ENCODE results near the gene RELN. TPM values are rescaled to one million over a fixed set of nuclear protein-coding genes. Genes with fewer than 3 reads are reported as not detected.

RELN gene
- total RNA-seq, 1 experiment from 2014 or later: 0.02 TPM

GRCh38 chr7:103710247-103710646 lies 279.2 kb downstream of the RELN start:
- no peak overlapping the region for H4K91ac ChIP-seq (ENCODE audit: insufficient read length, low read depth, low read length)

More at GRCh38 chr7:103710247-103710646, 279.2 kb downstream of the RELN start:
- H3K27me3 ChIP-seq (ENCODE audit: insufficient read depth, low read length): no peaks in the 10 kb centered on the region
- TF ChIP-seq, protein P1, sequence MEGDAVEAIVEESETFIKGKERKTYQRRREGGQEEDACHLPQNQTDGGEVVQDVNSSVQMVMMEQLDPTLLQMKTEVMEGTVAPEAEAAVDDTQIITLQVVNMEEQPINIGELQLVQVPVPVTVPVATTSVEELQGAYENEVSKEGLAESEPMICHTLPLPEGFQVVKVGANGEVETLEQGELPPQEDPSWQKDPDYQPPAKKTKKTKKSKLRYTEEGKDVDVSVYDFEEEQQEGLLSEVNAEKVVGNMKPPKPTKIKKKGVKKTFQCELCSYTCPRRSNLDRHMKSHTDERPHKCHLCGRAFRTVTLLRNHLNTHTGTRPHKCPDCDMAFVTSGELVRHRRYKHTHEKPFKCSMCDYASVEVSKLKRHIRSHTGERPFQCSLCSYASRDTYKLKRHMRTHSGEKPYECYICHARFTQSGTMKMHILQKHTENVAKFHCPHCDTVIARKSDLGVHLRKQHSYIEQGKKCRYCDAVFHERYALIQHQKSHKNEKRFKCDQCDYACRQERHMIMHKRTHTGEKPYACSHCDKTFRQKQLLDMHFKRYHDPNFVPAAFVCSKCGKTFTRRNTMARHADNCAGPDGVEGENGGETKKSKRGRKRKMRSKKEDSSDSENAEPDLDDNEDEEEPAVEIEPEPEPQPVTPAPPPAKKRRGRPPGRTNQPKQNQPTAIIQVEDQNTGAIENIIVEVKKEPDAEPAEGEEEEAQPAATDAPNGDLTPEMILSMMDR (conservative IDR thresholded peaks at IDR 0.05): no peak
- no peaks in the 10 kb centered on the region for H3K79me2 ChIP-seq (ENCODE audit: insufficient read depth, low read length)
- H2BK5ac ChIP-seq (ENCODE audit: insufficient read length, low read length): no peak overlapping the region
- no peak overlapping the region for H3K4me2 ChIP-seq (ENCODE audit: insufficient read depth, insufficient read length, low read length)
- H3K4me1 Mint-ChIP-seq: no peaks in the 10 kb centered on the region
- H3K36me3 Mint-ChIP-seq (ENCODE audit: insufficient read depth in 1 of 3, low read depth in 3 of 3): no peaks in the 10 kb centered on the region
- H2AK5ac ChIP-seq (ENCODE audit: insufficient read length, low read length): no peak overlapping the region
- no peak overlapping the region for H2BK20ac ChIP-seq (ENCODE audit: low read depth, low read length, poor library complexity, severe bottlenecking)
- H2BK120ac ChIP-seq (ENCODE audit: low read depth, low read length, poor library complexity, severe bottlenecking): no peak overlapping the region
- no peak overlapping the region for H2AFZ ChIP-seq (ENCODE audit: low read length)
- no peaks in the 10 kb centered on the region for H3K9me3 Mint-ChIP-seq
- H3K23me2 ChIP-seq (ENCODE audit: insufficient read length, low read depth, low read length, poor library complexity, severe bottlenecking): no peaks in the 10 kb centered on the region
- no peak overlapping the region for H3T11ph ChIP-seq (ENCODE audit: low read length)
- H3K18ac ChIP-seq (ENCODE audit: insufficient read length, low read depth, low read length): no peak overlapping the region
- H3K9me3 ChIP-seq (ENCODE audit: control insufficient read depth, low read depth, low read length): no peaks in the 10 kb centered on the region
- no peaks in the 10 kb centered on the region for H3K79me1 ChIP-seq (ENCODE audit: insufficient read depth, low read depth, low read length, poor library complexity, severe bottlenecking)
- no peak overlapping the region for H2BK15ac ChIP-seq (ENCODE audit: low read depth, low read length)
- no peak overlapping the region for H4K5ac ChIP-seq (ENCODE audit: insufficient read length, low read depth, low read length)
- H3K27ac Mint-ChIP-seq: no peak overlapping the region
- H3K27me3 Mint-ChIP-seq (ENCODE audit: low read depth): peaks cover 1% of the 10 kb centered on the region; the same call in 1 of the 2 replicates
- no peak overlapping the region for H3K4ac ChIP-seq (ENCODE audit: low read depth, low read length)
- WGBS (ENCODE audit: extremely low coverage, insufficient read length, low lambda C conversion rate): no CpG with 5 or more reads among the region's 2 CpGs
- no peak overlapping the region for H3K56ac ChIP-seq (ENCODE audit: insufficient read length, low read depth, low read length)
- H3K23ac ChIP-seq (ENCODE audit: insufficient read length, low read depth, low read length): no peak overlapping the region
- H4K20me1 ChIP-seq (ENCODE audit: control insufficient read depth, insufficient read depth, insufficient read length): no peaks in the 10 kb centered on the region
- H3K14ac ChIP-seq (ENCODE audit: insufficient read depth, low read length): no peak overlapping the region
- no peak for DNase-seq
- no peak overlapping the region for H4K8ac ChIP-seq (replicated peaks; ENCODE audit: insufficient read length, low read depth, low read length)
- H3K9ac ChIP-seq (ENCODE audit: extremely low read depth, insufficient read length, low read length): no peak overlapping the region
- no peak overlapping the region for H3K27ac ChIP-seq (ENCODE audit: insufficient read length, low read depth, low read length)
- no peak overlapping the region for H2BK12ac ChIP-seq (ENCODE audit: insufficient read length, low read depth, low read length)
- H3K4me3 Mint-ChIP-seq: no peak overlapping the region
- H3K4me1 ChIP-seq (ENCODE audit: insufficient read depth, low read length): no peaks in the 10 kb centered on the region

All from H9 (cell line).